NT2/D1 (cell line): ENCODE data around the gene ROBO1.

ENCODE experiments used
- DNase-seq: peaks from one replicate; pipeline ENCODE4 v3.0.0-alpha.2; 2011; ENCODE audit warnings: low read depth, low spot score
- H3K27me3 ChIP-seq: 2 replicates; pipeline ENCODE4 v1.6.0; 2011; ENCODE audit warnings: mild to moderate bottlenecking; ENCODE audit not compliant: insufficient read length, insufficient read depth
- H3K36me3 ChIP-seq: 2 replicates; pipeline ENCODE4 v1.6.1; 2011; ENCODE audit warnings: mild to moderate bottlenecking, low read length, mixed read lengths; ENCODE audit not compliant: insufficient read depth, insufficient read length
- H3K4me1 ChIP-seq: 2 replicates; pipeline ENCODE4 v1.5.1; 2011; ENCODE audit not compliant: insufficient read depth, insufficient read length
- H3K4me3 ChIP-seq: 2 replicates; pipeline ENCODE4 v1.5.1; 2011; ENCODE audit warnings: low read depth; ENCODE audit not compliant: insufficient read length
- H3K9ac ChIP-seq: 2 replicates; pipeline ENCODE4 v1.6.0; 2011; ENCODE audit warnings: low read depth; ENCODE audit not compliant: insufficient read length
- H3K9me3 ChIP-seq: 2 replicates; pipeline ENCODE4 v1.5.1; 2011; ENCODE audit warnings: mild to moderate bottlenecking, low read length; ENCODE audit not compliant: insufficient read depth
- SUZ12 ChIP-seq: IDR thresholded peaks from 2 replicates; pipeline ENCODE4 v1.6.1; 2011; ENCODE audit not compliant: insufficient read length, insufficient read depth; ENCODE audit errors: extremely low read depth
- YY1 ChIP-seq: IDR thresholded peaks from 2 replicates; pipeline ENCODE4 v1.6.1; 2011; ENCODE audit not compliant: insufficient read length, insufficient read depth
- ZNF274 ChIP-seq: IDR thresholded peaks from 2 replicates; pipeline ENCODE4 v1.6.1; 2011; ENCODE audit warnings: mild to moderate bottlenecking, low read depth, low read length

ROBO1 gene

GRCh38 chr3:79211586-79212359, 556.0 kb downstream of the ROBO1 start:
- Histone ChIP-seq H3K27me3 (no peaks in the 10 kb centered on the region), H3K9ac (no peak overlapping the region), H3K4me1 (no peaks in the 10 kb centered on the region), H3K36me3 (no peaks in the 10 kb centered on the region), H3K4me3 (no peak overlapping the region), H3K9me3 (no peaks in the 10 kb centered on the region)
- DNase-seq: no peak
- TF ChIP-seq YY1 (no peak), SUZ12 (no peak), ZNF274 (no peak)

GRCh38 chr3:79204351-79204750, 563.4 kb downstream of the ROBO1 start:
- Histone ChIP-seq H3K9me3 (no peaks in the 10 kb centered on the region), H3K36me3 (no peaks in the 10 kb centered on the region), H3K4me1 (no peaks in the 10 kb centered on the region), H3K4me3 (no peak overlapping the region), H3K9ac (no peak overlapping the region), H3K27me3 (no peaks in the 10 kb centered on the region)
- no peak for DNase-seq
- no peak for TF ChIP-seq SUZ12

- no peak for TF ChIP-seq YY1
- H3K9me3 ChIP-seq: no peaks in the 10 kb centered on the region
- DNase-seq: no peak
- no peaks in the 10 kb centered on the region for H3K36me3 ChIP-seq
- no peak overlapping the region for H3K4me3 ChIP-seq
- H3K4me1 ChIP-seq: no peaks in the 10 kb centered on the region
- H3K9ac ChIP-seq: no peak overlapping the region
- no peaks in the 10 kb centered on the region for H3K27me3 ChIP-seq
These were observed 564.7 kb downstream of the ROBO1 start for GRCh38 chr3:79203144-79203519.

- TF ChIP-seq ZNF274: no peak
- TF ChIP-seq YY1: no peak
- TF ChIP-seq SUZ12: no peak
- no peak overlapping the region for H3K4me3 ChIP-seq
- H3K36me3 ChIP-seq: no peaks in the 10 kb centered on the region
- H3K27me3 ChIP-seq: no peaks in the 10 kb centered on the region
- peak; percentile 16 for DNase-seq
- no peaks in the 10 kb centered on the region for H3K4me1 ChIP-seq
- H3K9me3 ChIP-seq: no peaks in the 10 kb centered on the region
- H3K9ac ChIP-seq: no peak overlapping the region
These were observed 565.2 kb downstream of the ROBO1 start for GRCh38 chr3:79202471-79203143.

GRCh38 chr3:79200456-79200855, 567.3 kb downstream of the ROBO1 start:
- Histone ChIP-seq H3K27me3 (no peaks in the 10 kb centered on the region), H3K4me1 (no peaks in the 10 kb centered on the region), H3K9me3 (no peaks in the 10 kb centered on the region), H3K4me3 (no peak overlapping the region), H3K36me3 (no peaks in the 10 kb centered on the region), H3K9ac (no peak overlapping the region)
- no peak for DNase-seq
- no peak for TF ChIP-seq ZNF274
- TF ChIP-seq YY1: no peak
- TF ChIP-seq SUZ12: no peak

GRCh38 chr3:79199966-79200365, 567.8 kb downstream of the ROBO1 start:
- TF ChIP-seq YY1 (no peak), SUZ12 (no peak), ZNF274 (no peak)
- no peak for DNase-seq
- no peaks in the 10 kb centered on the region for H3K9me3 ChIP-seq
- H3K4me1 ChIP-seq: no peaks in the 10 kb centered on the region
- H3K4me3 ChIP-seq: no peak overlapping the region
- H3K27me3 ChIP-seq: no peaks in the 10 kb centered on the region
- no peaks in the 10 kb centered on the region for H3K36me3 ChIP-seq
- H3K9ac ChIP-seq: no peak overlapping the region

- no peaks in the 10 kb centered on the region for H3K27me3 ChIP-seq
- H3K9me3 ChIP-seq: no peaks in the 10 kb centered on the region
- no peak for DNase-seq
- no peak overlapping the region for H3K9ac ChIP-seq
- no peak overlapping the region for H3K4me3 ChIP-seq
- H3K36me3 ChIP-seq: no peaks in the 10 kb centered on the region
- TF ChIP-seq ZNF274: no peak
- TF ChIP-seq YY1: no peak
- TF ChIP-seq SUZ12: no peak
- no peaks in the 10 kb centered on the region for H3K4me1 ChIP-seq
These were observed 580.4 kb downstream of the ROBO1 start for GRCh38 chr3:79187426-79187825.

GRCh38 chr3:79184251-79184650, 583.5 kb downstream of the ROBO1 start:
- no peak overlapping the region for H3K4me3 ChIP-seq
- no peak for DNase-seq
- no peak overlapping the region for H3K9ac ChIP-seq
- H3K4me1 ChIP-seq: no peaks in the 10 kb centered on the region
- H3K27me3 ChIP-seq: no peaks in the 10 kb centered on the region
- H3K36me3 ChIP-seq: no peaks in the 10 kb centered on the region
- TF ChIP-seq SUZ12 (no peak), ZNF274 (no peak), YY1 (no peak)
- no peaks in the 10 kb centered on the region for H3K9me3 ChIP-seq
